KOPT-K1 (cell line): ENCODE data around the gene GJB2.

Source experiments
- H3K27ac ChIP-seq: fragments of 200-600 bp; sonication (generic); 2 replicates; pipeline ENCODE4 v1.5.1; 2016; ENCODE audit warnings: antibody characterized with exemption, mild to moderate bottlenecking, low read depth, low read length; ENCODE audit not compliant: poor library complexity, severe bottlenecking
- H3K36me3 ChIP-seq: fragments of 200-600 bp; sonication (generic); 2 replicates; pipeline ENCODE4 v1.5.1; 2017; ENCODE audit warnings: antibody characterized with exemption, mild to moderate bottlenecking, low read length, moderate library complexity; ENCODE audit not compliant: insufficient read depth
- H3K9me3 ChIP-seq: fragments of 200-600 bp; sonication (generic); 2 replicates; pipeline ENCODE4 v1.5.1; 2017; ENCODE audit warnings: antibody characterized with exemption, low read length, mild to moderate bottlenecking; ENCODE audit not compliant: insufficient read depth, poor library complexity, severe bottlenecking

GJB2 gene

GRCh38 chr13:20206065-20206697 lies 13.4 kb upstream of the GJB2 start:
- peaks cover 7% of the 10 kb centered on the region for H3K9me3 ChIP-seq
- H3K27ac ChIP-seq, result no peak overlapping the region
- no peaks in the 10 kb centered on the region for H3K36me3 ChIP-seq

- Histone ChIP-seq H3K36me3 (no peaks in the 10 kb centered on the region), H3K9me3 (peaks cover 7% of the 10 kb centered on the region), H3K27ac (no peak overlapping the region)
These were observed 6.0 kb upstream of the GJB2 start for GRCh38 chr13:20198781-20199180.

- H3K27ac ChIP-seq, result no peak overlapping the region
- peaks cover 7% of the 10 kb centered on the region for H3K9me3 ChIP-seq
- no peaks in the 10 kb centered on the region for H3K36me3 ChIP-seq
These were observed 4.7 kb upstream of the GJB2 start for GRCh38 chr13:20197361-20197834.

GRCh38 chr13:20195801-20196200 lies 3.1 kb upstream of the GJB2 start:
- Histone ChIP-seq H3K27ac (no peak overlapping the region), H3K36me3 (no peaks in the 10 kb centered on the region), H3K9me3 (no peaks in the 10 kb centered on the region)

GRCh38 chr13:20193907-20194631 lies 1.3 kb upstream of the GJB2 start:
- Histone ChIP-seq H3K9me3 (no peaks in the 10 kb centered on the region), H3K27ac (no peak overlapping the region), H3K36me3 (no peaks in the 10 kb centered on the region)

GRCh38 chr13:20193162-20193906 lies 596 bp upstream of the GJB2 start:
- H3K27ac ChIP-seq, result no peak overlapping the region
- H3K36me3 ChIP-seq, result no peaks in the 10 kb centered on the region
- no peaks in the 10 kb centered on the region for H3K9me3 ChIP-seq

GRCh38 chr13:20192158-20192835 lies 441 bp downstream of the GJB2 start:
- H3K9me3 ChIP-seq, result no peaks in the 10 kb centered on the region
- H3K27ac ChIP-seq, result no peak overlapping the region
- H3K36me3 ChIP-seq, result no peaks in the 10 kb centered on the region

- Histone ChIP-seq H3K36me3 (no peaks in the 10 kb centered on the region), H3K9me3 (no peaks in the 10 kb centered on the region), H3K27ac (no peak overlapping the region)
These were observed 1.2 kb downstream of the GJB2 start for GRCh38 chr13:20191311-20192157.

- no peak overlapping the region for H3K27ac ChIP-seq
- H3K9me3 ChIP-seq, result no peaks in the 10 kb centered on the region
- H3K36me3 ChIP-seq, result no peaks in the 10 kb centered on the region
These were observed 2.0 kb downstream of the GJB2 start for GRCh38 chr13:20190481-20191310.

GRCh38 chr13:20190076-20190475 lies 2.7 kb downstream of the GJB2 start:
- Histone ChIP-seq H3K27ac (no peak overlapping the region), H3K9me3 (no peaks in the 10 kb centered on the region)

GRCh38 chr13:20188667-20189553 lies 3.8 kb downstream of the GJB2 start:
- Histone ChIP-seq H3K9me3 (no peaks in the 10 kb centered on the region), H3K36me3 (no peaks in the 10 kb centered on the region), H3K27ac (no peak overlapping the region)

More at GRCh38 chr13:20190076-20190475, 2.7 kb downstream of the GJB2 start:
- no peaks in the 10 kb centered on the region for H3K36me3 ChIP-seq

- no peaks in the 10 kb centered on the region for H3K36me3 ChIP-seq
- no peaks in the 10 kb centered on the region for H3K9me3 ChIP-seq
- no peak overlapping the region for H3K27ac ChIP-seq
These were observed 6.0 kb downstream of the GJB2 start for GRCh38 chr13:20186771-20187170.
